Gastrocnemius medialis (tissue), 4 donors: Measurements from ENCODE around the gene GRK7.

Experiments
- CTCF ChIP-seq, 5 experiments: fragments of 450-650 bp in 3 of 5; fragments of 200-600 bp in 2 of 5; sonication (generic) in 2 of 5; IDR thresholded peaks in 4 of 5; conservative IDR thresholded peaks in 1 of 5; 1 replicate in 4 of 5; 2 replicates in 1 of 5; pipeline ENCODE4 v1.5.1; 2016 to 2019; ENCODE audit warnings: antibody characterized with exemption in 5 of 5, mild to moderate bottlenecking in 3 of 5, moderate library complexity in 3 of 5
- POLR2A ChIP-seq, 2 donors: fragments of 450-650 bp; IDR thresholded peaks; one replicate each; pipeline ENCODE4 v1.6.1; 2017; ENCODE audit warnings: antibody characterized with exemption in 2 of 2, mild to moderate bottlenecking in 2 of 2, moderate library complexity in 2 of 2

- TF ChIP-seq POLR2A (IDR thresholded peaks at IDR 0.05) (no peak), CTCF (IDR thresholded peaks at IDR 0.05 in 4 of 5, conservative IDR thresholded peaks at IDR 0.05 in 1 of 5) (no peak)
Observed at GRCh38 chr3:141735770-141736465, 27.3 kb upstream of the GRK7 start.
